Middle frontal gyrus (tissue), 1 donor: Measurements from ENCODE around the gene FRMD4A.

Experiments used
- DNase-seq: peaks from one replicate; pipeline ENCODE4 v3.0.0-alpha.2; 2015; ENCODE audit warnings: low spot score; ENCODE audit errors: extremely low spot score

The FRMD4A gene

DNA sequence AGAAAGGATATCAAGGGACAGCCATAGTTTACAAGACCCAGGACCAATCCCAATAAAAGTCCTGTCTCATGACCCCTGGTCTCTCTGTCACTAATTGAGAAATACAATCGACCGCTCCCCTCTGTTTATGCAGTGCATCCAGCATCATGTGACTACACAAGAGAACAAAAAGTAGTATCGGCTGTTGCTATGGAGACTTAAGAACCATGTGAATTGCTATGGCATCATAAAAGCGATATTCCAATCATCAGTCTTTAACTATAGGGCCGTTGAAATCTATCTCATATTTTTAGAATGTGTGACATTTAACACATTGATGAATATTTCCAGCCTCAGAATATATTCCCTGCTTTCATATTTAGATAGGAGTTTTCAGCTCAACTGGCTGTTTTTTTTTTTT is 139.3 kb downstream of the FRMD4A start:
- DNase-seq: no peak

DNA sequence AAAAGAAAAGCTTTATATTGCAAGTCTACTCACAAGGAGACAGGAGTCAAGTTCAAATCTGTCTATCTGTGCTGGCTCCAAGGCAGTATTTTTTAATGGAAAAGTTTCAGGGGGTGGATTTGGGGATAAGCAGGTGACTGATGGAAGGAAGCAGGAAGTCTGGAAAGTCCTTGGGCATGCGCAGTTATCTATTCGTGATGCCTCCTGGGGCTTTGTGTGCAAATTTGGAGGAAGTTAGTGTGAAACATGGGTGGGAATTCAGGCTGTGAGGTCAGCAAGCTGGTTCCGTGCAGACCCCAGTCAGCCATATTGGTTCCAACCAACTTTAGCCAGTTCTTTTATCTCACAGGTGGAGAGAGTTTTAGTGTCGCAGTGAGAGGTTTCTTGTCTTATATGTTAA is 140.0 kb downstream of the FRMD4A start:
- DNase-seq: no peak

DNA sequence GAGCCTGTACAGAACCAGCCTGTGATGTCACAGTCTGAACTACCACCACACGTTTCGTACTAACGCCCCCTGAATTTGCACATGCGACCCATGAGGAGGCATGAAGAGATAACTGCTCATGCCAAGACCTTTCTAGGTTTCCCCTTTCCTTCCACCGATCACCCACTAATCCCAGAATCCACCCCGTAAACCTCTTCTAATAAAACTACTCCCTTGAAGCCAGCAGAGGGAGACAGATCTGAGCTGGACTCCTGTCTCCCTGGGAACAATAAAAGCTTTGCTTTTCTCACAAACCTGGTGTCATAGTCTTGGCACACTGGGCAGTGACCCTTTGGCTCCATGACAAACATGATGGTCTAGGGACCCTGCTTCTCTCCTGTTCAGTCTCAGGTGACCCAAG is 144.5 kb downstream of the FRMD4A start:
- DNase-seq: no peak

DNA sequence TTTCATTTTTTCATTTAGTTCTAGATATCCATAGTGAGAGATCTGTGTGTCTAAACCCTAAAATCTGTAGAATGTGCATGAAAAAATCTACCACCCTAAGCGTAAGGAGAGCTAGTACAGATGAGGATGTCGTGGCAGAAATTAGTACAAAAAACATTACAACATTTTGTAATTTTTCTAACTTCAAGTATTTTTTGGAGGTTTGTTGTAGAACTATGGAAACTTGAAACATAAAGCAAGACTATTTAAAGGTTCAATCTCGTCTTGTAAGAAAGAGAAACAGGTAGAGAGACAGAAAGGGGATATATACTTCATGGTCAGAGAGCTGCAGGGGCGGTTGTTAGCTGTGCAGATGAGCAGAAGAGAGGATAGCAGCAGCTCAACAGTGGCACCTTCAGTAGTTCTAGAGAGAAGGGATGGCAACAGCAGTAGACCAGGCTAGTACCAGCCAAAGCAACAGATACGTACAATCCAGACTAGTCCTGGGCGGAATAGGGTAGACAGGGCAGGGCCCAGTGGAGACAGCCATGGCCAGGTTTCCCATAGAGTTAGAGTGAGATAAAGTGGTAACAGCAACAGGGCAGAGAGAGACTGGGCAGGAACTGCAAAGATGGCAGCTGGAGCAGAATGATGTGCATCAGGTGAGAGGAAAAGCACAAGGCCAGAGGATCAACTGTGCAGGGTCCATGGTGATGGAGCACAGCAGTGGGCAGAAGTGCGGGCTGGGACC is 145.2 kb downstream of the FRMD4A start:
- DNase-seq: no peak

DNA sequence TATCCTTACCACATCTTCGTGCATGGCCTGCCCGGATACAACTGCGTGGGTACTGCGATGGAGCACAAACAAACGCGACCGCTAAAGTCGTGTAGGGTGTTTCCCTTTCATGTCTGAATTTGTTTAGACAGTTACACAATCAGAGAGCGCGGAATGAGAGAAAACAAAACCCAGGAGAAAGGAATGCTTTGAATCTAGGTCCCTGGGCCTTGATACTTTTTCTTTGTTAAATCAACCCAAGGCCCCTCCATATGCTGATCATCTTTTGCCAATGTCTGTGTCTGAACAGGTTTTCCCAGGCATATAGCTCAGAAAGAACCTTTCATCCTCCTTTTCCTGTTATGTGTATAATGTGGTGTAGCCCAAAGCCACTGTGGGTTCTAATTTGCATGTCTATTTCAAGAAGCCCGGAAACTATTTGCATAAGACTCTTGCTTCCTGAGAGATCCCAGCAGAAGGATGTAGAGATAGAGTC is 145.8 kb downstream of the FRMD4A start:
- DNase-seq: no peak

DNA sequence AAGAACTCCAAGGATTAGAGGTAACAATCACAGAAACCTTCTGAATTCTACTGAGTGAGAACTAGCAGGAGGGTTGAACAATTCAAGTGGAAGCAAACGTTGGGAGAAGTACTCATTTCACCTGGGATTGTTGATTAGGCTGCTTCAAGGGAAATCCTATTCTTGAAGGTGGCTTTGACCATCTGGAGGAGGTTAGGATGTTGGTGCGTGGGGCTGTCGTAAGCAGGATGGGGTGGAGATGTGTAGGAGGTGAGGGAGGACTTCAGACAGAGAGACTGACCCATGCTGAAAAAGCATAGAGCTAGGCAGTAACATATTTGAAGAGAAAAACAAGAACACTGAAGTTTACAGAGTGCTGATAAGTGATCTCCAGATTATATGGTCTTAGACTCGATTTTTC is 147.9 kb downstream of the FRMD4A start:
- no peak for DNase-seq

DNA sequence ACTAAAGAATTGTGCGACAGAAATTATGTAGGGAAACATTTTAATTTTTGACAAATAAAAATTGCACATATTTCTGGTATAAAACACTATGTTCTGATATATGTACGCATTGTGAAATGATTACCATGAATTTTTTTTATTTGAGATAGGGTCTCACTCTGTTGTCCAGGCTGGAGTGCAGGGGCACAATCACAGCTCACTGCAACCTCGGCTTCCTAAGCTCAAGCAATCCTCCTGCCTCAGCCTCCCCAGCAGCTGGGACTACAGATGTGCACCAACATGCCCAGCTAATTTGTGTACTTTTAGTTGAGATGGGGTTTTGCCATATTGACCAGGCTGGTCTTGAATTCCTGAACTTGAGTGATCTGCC is 149.2 kb downstream of the FRMD4A start:
- no peak for DNase-seq

DNA sequence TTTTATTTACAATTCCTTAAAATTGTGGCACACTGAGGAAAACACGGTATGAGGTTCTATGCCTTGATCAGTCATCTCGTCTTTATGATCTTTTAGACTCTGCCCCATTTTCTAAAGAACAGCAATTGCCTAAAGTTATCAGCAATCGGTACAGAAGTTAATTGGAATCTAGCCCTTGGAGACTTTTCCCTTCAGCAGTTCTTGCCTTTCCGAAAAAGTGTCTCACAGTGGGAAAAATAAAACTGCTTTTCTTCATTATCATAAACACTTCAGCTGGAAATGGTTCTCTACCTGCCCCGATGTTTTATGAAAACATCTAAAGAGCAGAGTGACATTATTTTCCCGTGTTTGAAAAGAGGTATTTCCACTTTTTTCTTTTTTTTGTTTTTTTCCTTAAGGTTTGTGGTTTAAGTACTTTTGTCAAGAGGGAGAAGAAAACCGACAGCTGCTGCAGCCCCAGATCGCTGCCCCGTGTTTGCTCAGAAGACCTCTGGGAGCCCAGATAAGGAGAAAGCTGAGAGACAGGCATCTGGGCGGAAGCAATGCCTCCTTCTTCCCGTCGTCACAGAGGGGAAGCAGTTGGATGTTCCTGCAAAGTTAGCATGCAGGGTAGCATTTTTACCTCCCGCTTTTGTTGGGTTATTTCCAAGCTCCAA is 149.7 kb downstream of the FRMD4A start:
- no peak for DNase-seq

DNA sequence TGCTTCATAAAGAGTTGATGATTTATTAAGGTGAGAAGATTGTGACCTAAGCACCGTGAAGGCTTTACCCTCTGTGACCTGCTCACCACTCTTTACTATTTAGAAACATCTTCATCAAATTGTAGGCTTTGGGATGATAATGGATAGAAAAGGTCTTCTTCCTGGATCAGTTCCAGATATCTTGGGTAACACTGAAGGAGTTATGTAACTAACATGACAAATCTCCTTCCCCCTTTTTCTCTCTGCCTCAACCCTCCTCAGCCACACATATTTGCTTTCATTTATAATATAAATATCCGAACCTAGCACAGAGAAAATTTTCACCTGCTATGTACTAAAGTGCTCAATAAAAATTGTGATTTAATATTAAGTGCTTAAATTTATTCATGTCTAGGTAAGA is 151.5 kb downstream of the FRMD4A start:
- DNase-seq: no peak

DNA sequence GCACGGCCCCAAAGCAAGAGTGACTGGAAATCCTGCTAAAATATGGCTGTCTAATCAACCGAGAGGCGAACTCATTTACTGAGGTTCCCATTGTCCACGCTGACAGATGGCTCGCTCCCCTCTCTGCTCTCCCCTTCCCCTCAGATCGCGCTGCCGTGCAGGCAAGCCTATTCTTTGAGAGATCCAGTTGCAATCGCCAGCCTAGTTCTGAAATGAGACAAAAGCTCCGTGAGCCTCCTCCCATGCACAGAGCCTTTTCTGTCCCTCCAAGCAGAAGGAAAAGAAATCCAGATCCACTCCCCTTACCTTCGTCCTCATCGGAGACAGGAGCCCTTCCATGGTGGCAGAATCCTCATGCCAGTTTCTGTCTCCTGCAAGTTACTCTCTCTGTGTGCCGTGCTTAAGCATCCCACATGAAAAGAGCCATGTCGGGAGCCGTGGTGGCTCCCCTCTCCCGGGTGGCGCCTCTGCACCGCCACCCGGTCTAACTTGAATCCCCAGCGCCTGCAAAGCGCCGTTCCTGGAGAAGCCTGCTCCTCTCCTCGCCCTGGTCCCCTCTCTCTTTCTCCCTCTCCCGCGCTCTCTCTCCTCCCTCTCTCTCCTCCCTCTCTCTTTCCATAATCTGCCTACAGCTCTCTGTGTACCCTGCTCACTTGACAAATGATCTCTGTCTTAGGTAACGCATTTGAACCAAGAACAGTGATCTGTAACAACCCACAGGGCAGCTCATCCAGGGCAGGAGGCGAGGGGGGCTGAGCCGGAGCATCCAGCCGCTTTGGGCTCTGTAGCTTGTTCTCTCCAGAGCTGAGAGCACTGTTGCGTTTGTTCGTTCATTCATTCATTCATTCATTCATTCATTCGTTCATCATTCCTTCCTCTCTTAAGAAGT is 156.8 kb downstream of the FRMD4A start:
- DNase-seq: no peak

DNA sequence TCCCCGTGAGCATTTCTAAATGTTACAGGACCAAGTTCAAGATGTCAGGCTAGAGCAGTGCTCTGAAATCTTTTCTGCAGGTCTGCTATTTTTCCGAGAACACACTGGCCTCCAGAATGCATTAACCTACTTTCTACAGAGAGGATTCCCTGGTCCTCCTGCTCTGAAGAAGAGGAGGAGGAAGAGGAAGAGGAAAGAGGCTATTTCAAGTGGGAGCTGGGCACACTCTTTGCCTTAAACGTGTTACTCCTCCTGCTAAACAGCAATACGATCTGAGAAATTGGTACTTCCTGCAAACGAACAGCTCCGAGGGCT is 157.4 kb downstream of the FRMD4A start:
- DNase-seq: no peak

DNA sequence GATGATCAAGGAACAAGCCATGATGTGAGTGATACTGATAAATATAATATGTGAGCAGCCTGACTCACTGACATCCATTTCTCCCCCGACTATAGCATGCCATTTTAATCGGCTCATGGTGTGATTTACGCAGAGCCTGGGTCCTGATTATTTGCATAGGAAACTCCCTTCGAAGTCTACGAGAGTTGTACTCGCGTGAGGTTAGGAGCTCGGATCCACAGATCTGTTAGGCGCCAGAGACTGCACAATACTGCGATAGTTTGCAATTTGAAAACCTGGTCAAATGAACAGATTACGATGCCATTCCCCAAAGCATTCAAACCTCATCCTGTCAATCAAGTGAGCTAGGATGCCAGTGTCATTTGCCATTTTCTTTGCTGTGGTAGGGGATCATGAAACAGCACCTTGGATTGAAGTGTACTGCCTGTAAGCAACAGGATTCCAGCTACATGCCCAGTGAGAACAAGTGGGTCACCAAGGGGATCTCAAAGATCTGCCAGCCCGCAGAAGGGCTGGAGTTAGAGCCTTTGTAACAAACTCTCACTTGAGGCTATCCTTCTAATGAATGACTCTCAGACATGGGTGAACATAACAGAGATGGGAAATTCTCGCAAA is 158.3 kb downstream of the FRMD4A start:
- no peak for DNase-seq

DNA sequence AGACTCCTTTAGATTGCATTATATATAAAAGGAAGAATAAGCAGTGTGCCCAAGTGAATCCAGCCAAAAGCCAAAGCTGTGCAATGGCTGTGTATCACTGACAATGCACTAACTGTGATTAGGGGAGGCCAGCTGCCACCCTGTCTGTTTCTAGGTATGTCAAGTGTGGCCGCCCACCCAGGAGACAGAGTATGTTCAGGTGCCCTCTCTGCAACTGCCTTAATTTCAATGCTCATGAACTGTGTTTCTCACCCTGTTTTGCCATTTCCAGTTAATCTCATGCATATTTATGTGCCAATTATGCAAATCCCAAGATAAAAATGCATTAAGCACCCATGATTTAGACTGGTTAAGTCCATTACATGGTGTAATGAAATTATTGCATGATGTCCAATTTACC is 159.4 kb downstream of the FRMD4A start:
- DNase-seq: no peak

DNA sequence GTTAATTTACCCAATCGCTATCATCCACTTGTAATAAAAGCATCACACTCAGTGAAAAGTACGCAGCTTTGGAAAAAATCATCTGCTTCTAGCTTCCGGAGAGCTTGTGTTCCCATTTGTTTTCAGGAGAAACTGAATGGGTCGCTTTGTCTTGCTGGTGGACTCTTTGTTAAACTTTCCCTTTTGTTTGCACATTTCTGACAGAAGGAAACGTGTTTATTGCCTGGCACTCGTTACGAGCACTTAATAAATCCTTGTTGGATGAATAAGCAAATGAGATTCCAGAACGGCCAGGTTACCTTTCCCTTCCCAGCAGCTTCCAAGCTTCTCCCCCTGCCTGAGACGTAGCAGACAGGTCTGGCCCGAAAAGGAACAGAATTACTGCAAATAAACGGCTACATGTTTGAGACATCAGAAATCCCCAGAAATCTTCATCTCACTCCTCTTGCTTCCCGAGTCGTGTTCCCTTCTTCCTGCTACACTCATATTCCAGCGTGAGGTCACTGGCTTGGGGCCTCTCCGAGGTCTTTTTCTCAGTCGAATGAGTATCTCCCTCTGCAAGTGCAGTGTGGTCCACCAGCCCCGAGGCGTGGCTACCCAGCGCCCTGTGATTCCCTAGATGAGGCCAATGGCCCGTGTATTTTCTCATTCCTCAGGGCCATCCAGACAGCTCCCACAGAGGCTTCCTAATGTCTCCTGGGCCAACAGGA is 167.2 kb downstream of the FRMD4A start:
- DNase-seq: no peak

DNA sequence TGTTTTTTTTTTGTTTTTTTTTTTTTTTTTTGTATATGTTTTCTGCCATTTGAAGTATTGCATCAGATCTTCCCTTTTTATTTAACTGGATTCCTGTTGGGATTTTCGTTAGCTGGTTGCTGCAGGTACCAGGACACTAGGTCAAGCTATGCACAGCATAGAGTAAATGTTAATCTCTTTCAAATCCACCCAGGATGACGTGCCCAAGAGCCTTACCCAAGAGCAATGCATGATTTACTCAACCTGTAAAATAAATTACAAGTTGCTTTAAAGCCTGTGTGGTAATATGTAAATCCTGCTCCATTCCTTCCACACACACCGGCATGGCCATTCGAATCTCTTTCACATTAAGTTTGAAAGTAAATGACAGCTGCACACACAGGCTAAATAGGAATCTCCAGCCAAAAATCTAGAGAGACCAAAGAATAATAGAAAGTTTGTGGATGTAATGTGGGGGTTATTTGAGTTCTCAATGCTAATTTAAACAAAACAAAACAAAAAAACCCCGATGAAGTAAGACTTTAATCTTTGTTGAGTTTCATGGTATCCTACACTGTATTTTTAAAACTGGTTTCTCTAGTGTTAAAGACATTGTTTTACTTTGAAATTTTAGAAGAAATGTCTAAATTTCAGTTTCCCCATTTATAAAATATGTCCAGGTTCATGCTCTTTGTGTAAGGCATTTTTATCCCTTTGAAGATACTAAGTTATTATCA is 167.9 kb downstream of the FRMD4A start:
- no peak for DNase-seq

DNA sequence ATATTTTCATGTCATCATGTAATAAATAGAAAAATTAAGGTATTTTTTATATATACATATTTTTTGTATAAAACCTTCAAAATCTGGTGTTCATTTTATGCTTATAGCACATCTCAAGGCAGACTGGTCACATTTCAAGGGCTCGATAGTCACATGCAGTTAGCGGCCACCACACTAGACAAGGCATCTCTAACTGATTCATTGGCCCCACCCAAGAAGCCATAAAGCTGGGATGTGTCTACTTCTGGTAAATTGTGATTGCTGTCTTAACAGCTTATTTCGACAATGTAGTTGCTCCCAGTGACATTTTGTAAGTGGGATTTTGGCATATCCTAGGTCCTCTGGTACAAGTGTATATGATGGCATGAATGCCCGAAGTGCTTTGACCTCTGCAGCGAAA is 168.7 kb downstream of the FRMD4A start:
- no peak for DNase-seq

DNA sequence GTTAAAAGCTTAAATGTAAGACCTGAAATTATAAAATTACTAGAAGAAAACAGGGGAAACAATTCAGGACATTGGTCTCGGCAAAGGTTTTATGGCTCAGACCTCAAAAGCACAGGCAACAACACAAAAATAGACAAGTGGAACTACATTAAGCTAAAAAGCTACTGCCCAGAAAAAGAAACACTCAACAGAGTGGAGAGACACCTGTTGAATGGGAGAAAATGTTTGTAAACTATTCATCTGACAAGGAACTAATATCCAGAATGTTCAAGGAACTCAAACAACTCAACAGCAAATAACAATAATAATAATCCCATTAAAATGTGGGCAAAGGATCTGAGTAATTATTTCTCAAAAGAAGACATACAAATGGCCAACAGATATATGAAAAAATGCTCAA is 170.4 kb downstream of the FRMD4A start:
- no peak for DNase-seq

DNA sequence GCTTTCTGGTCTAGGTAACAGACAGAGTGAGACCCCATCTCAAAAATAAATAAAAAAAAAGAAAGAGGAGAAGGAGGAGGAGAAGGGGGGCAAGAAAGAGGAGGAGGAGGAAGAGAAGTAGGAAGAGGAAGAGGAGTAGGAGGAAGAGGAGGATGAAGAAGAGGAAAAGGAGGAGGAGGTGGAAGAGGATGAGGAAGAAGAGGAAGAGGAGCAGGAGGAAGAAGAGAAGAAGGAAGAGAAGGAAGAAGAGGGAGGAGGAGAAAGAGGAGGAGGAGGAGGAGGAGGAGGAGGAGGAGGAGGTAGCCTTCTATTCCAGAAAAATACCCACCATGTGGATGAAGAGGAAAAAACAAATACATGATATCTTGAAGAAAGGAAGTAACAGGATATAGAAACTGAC is 172.1 kb downstream of the FRMD4A start:
- DNase-seq: no peak

DNA sequence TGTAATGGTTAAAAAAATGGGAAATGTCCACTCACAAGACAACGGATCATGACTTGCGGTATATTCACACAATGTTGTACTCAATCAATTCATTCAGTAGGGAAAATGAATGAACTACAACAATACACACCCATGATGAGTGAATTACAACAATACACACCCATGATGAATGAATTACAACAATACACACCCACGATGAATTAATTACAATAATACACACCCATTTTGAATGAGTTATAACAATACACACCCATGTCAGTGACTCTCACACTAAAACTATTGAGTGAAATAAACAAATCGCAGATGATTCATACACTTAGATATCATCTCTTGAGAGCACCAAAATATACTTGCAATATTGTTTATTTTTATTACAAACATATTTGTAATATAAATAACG is 174.6 kb downstream of the FRMD4A start:
- no peak for DNase-seq

DNA sequence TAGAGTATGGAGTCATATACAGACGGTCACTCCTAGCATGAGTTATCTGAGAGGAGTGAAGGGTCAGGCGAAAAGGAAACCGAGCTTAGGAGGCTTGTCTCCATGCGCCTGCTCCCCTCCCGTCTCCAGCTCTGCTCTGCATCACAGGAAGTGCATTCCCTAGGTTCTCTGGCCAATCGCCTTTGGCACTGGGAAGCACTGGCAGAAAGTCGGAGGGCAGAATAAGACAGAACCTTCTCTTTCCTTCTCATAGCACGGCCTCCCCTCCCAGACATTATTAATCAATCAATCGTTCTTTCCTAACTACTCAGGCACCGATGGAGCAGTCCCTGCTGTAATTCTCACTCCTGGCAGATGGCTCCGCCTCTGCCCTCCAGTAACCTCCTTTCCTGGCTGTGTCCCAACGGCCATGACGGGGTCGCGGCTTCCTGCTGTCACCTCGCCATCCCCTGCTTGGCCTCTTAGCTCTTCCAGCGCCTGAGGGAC is 177.1 kb downstream of the FRMD4A start:
- DNase-seq: no peak

DNA sequence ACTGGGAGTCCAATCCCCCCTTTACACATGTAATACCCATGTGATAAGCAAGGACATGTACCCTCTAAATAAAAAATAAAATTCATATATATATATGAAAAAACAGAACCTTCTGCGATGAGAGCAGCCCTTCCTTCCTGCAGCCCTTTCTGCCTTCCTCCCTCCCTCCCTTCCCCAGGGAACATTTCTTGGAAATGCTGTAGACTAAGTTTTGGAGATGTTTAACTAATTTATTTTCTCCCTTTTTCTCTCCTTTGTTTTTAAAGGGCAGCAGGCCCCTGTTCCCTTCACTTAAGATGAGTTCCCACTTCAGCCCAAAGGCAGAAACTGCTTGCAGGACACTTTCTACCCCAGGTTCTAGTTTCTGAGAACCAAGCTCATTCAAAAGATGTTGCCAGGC is 179.2 kb downstream of the FRMD4A start:
- DNase-seq: no peak
